ENCODE measurements around the gene ATF1. TPM values are rescaled to one million over a fixed set of nuclear protein-coding genes. Genes with fewer than 3 reads are reported as not detected.

The ATF1 gene
- total and polyA plus RNA-seq, 2 experiments from 2014 or later: 24.7 to 35.5 TPM

- Histone ChIP-seq H3K79me2 (peaks cover 80% of the 10 kb centered on the region), H3K36me3 (replicated peaks; ENCODE audit: insufficient read depth, low read depth) (no peaks in the 10 kb centered on the region), H3K4me3 (no peak overlapping the region), H3K9me2 (replicated peaks; ENCODE audit: insufficient read depth) (no peaks in the 10 kb centered on the region), H3K9me3 (ENCODE audit: low read depth) (no peaks in the 10 kb centered on the region), H4K20me1 (ENCODE audit: insufficient read depth, poor library complexity, severe bottlenecking) (peaks cover 9% of the 10 kb centered on the region), H3K27ac (peak overlapping the region; percentile 83), H3K4me1 (ENCODE audit: insufficient read depth) (no peaks in the 10 kb centered on the region), H3K27me3 (no peaks in the 10 kb centered on the region), H2AFZ (no peak overlapping the region), H3K4me2 (no peak overlapping the region)
- peak; percentile 12 for DNase-seq (ENCODE audit: low spot score)
- TF ChIP-seq EZH2 (IDR thresholded peaks at IDR 0.05; ENCODE audit: borderline replicate concordance) (no peak), CTCF (IDR thresholded peaks at IDR 0.05; ENCODE audit: poor library complexity) (no peak), EZH2phosphoT487 (IDR thresholded peaks at IDR 0.05; ENCODE audit: low read depth, severe bottlenecking, unreplicated experiment) (no peak)
- 86% methylated on average over 8 of the region's 8 CpGs for WGBS (ENCODE audit: low lambda C conversion rate, missing lambda C conversion rate)
These were observed 15.0 kb downstream of the ATF1 start for GRCh38 chr12:50778663-50779590.

GRCh38 chr12:50780013-50780412 lies 16.1 kb downstream of the ATF1 start:
- Histone ChIP-seq H3K9me3 (ENCODE audit: low read depth) (no peaks in the 10 kb centered on the region), H3K79me2 (peaks cover 81% of the 10 kb centered on the region), H3K4me1 (ENCODE audit: insufficient read depth) (no peaks in the 10 kb centered on the region), H3K36me3 (replicated peaks; ENCODE audit: insufficient read depth, low read depth) (no peaks in the 10 kb centered on the region), H3K27me3 (no peaks in the 10 kb centered on the region), H3K27ac (no peak overlapping the region), H2AFZ (no peak overlapping the region), H3K4me2 (no peak overlapping the region), H3K9me2 (replicated peaks; ENCODE audit: insufficient read depth) (no peaks in the 10 kb centered on the region), H4K20me1 (ENCODE audit: insufficient read depth, poor library complexity, severe bottlenecking) (peaks cover 9% of the 10 kb centered on the region), H3K4me3 (no peak overlapping the region)
- TF ChIP-seq EZH2 (IDR thresholded peaks at IDR 0.05; ENCODE audit: borderline replicate concordance) (no peak), EZH2phosphoT487 (IDR thresholded peaks at IDR 0.05; ENCODE audit: low read depth, severe bottlenecking, unreplicated experiment) (no peak), CTCF (IDR thresholded peaks at IDR 0.05; ENCODE audit: poor library complexity) (no peak)
- WGBS (ENCODE audit: low lambda C conversion rate, missing lambda C conversion rate): 98% methylated on average over 4 of the region's 4 CpGs
- DNase-seq (ENCODE audit: low spot score): no peak

GRCh38 chr12:50784501-50784900 lies 20.6 kb downstream of the ATF1 start:
- Histone ChIP-seq H3K4me1 (ENCODE audit: insufficient read depth) (peaks cover 19% of the 10 kb centered on the region), H3K79me2 (peaks cover 66% of the 10 kb centered on the region)
- TF ChIP-seq CTCF (IDR thresholded peaks at IDR 0.05; ENCODE audit: poor library complexity): no peak
- TF ChIP-seq EZH2 (IDR thresholded peaks at IDR 0.05; ENCODE audit: borderline replicate concordance): no peak
- TF ChIP-seq EZH2phosphoT487 (IDR thresholded peaks at IDR 0.05; ENCODE audit: low read depth, severe bottlenecking, unreplicated experiment): no peak

More at GRCh38 chr12:50784501-50784900, 20.6 kb downstream of the ATF1 start:
- H3K4me3 ChIP-seq: no peak overlapping the region
- H3K36me3 ChIP-seq (replicated peaks; ENCODE audit: insufficient read depth, low read depth): no peaks in the 10 kb centered on the region
- no peak overlapping the region for H3K27ac ChIP-seq
- 87% methylated on average over 4 of the region's 4 CpGs for WGBS (ENCODE audit: low lambda C conversion rate, missing lambda C conversion rate)
- no peaks in the 10 kb centered on the region for H3K9me2 ChIP-seq (replicated peaks; ENCODE audit: insufficient read depth)
- no peak overlapping the region for H3K4me2 ChIP-seq
- no peaks in the 10 kb centered on the region for H3K9me3 ChIP-seq (ENCODE audit: low read depth)
- no peak for DNase-seq (ENCODE audit: low spot score)
- H3K27me3 ChIP-seq: no peaks in the 10 kb centered on the region
- no peaks in the 10 kb centered on the region for H4K20me1 ChIP-seq (ENCODE audit: insufficient read depth, poor library complexity, severe bottlenecking)
- no peak overlapping the region for H2AFZ ChIP-seq
